ENCODE data around the gene IRAK2. TPM values are rescaled to one million over a fixed set of nuclear protein-coding genes. Genes with fewer than 3 reads are reported as not detected.
"Not testable (repeated sequence)": the region's sequence is repeated elsewhere in the genome, so short reads cannot be mapped to it uniquely, and the experiment has no call there.

Gene IRAK2
- total RNA-seq, 2 donors from 2014 or later, result 1.7 to 1.8 TPM

- intact Hi-C loops (cut with DNase I), result no loop called here
- ATAC-seq (no peak), DNase-seq (no peak)
These were observed 104.2 kb downstream of the IRAK2 start for GRCh38 chr3:10268930-10269329.

DNA sequence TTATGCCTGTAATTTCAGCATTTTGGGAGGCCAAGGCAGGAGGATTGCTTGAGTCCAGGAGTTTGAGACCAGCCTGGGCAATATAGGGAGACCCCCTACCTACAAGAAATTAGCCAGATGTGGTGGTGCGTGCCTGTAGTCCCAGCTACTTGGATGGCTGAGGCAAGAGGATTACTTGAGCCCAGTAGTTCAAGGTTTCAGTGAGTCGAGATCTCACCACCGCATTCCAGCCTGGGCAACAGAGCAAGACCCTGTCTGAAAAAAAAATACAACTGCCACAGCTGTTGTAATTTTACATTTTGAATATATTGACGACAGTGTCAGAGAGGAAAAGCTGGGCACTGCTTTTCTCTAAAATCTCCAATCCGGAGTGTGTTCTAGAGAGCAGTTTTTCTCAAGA is 104.7 kb downstream of the IRAK2 start:
- DNase-seq (no peak), ATAC-seq (no peak)
- intact Hi-C loops (cut with DNase I), result no loop called here

DNA sequence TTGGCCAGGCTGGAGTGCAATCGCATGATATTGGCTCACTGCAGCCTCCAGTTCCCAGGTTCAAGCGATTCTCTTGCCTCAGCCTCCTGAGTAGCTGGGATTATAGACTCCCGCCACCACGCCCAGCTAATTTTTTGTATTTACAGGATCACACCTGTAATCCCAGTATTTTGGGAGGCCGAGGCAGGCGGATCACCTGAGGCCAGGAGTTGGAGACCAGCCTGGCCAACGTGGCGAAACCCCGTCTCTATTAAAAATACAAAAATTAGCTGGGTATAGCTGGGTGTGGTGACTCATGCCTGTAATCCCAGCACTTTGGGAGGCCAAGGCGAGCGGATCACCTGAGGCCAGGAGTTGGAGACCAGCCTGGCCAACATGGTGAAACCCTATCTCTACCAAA is 107.8 kb downstream of the IRAK2 start:
- ATAC-seq; intact Hi-C loops (cut with DNase I); DNase-seq: not testable (repeated sequence)

DNA sequence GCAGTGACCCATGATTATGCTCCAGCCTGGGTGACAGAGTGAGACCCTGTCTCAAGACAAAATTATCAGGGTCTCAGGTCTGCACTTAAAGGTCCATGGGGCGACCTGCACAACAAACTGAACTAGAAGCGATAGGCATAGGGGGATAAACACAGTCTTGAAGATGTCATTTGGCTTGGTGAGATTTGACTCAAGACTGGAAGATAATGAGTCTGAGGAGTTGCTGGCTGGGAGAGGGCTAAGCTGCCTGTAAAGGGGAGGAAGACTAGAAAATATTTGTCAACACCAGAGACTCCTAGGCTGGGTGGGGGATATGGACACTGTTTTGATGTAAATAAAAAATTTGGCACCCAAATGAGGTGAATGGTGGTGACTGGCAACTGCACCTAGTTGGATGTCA is 108.3 kb downstream of the IRAK2 start:
- ATAC-seq (no peak), DNase-seq (no peak)
- intact Hi-C loops (cut with DNase I), result no loop called here

GRCh38 chr3:10273702-10274305 is 109.1 kb downstream of the IRAK2 start:
- DNase-seq (no peak), ATAC-seq (peak; percentile 23 to 46)
- intact Hi-C loops (cut with DNase I), result no loop called here

- DNase-seq, result no peak
- intact Hi-C loops (cut with DNase I), result no loop called here
- ATAC-seq, result no peak
These were observed 109.9 kb downstream of the IRAK2 start for GRCh38 chr3:10274601-10275000.

- intact Hi-C loops (cut with DNase I), result no loop called here
- DNase-seq (no peak), ATAC-seq (no peak)
These were observed 112.5 kb downstream of the IRAK2 start for GRCh38 chr3:10277115-10277625.

- intact Hi-C loops (cut with DNase I), result no loop called here
- DNase-seq (no peak), ATAC-seq (no peak)
These were observed 113.8 kb downstream of the IRAK2 start for GRCh38 chr3:10278501-10278900.

- ATAC-seq (no peak), DNase-seq (no peak)
- intact Hi-C loops (cut with DNase I), result no loop called here
These were observed 114.9 kb downstream of the IRAK2 start for GRCh38 chr3:10279384-10280176.

GRCh38 chr3:10280177-10280529 is 115.4 kb downstream of the IRAK2 start:
- ATAC-seq (no peak), DNase-seq (no peak)
- intact Hi-C loops (cut with DNase I), result no loop called here

GRCh38 chr3:10280571-10280970 is 115.9 kb downstream of the IRAK2 start:
- intact Hi-C loops (cut with DNase I), result no loop called here
- DNase-seq (no peak), ATAC-seq (no peak)

DNA sequence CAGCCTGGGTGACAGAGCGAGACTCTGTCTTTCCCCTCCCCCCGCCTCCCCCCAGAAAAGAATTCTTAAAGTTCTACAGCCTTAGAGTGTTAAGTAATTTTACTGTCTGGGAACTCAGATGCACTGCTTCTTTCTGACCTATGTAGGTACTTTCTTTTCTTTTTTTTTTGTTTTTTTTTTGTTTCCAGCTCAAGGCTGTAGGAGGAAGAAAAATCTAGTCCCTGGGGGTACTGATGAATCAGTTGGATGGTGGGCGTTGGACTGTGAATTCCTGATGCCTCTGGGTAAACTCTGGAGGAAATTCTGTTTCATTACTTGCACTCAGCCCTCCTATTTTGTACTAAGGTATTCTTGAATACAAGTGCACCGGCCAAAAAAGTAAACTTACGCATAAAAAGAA is 117.2 kb downstream of the IRAK2 start:
- DNase-seq (no peak), ATAC-seq (peak in 1 of 2 donors; percentile 14)
- intact Hi-C loops (cut with DNase I), result no loop called here

- ATAC-seq (no peak), DNase-seq (no peak)
- intact Hi-C loops (cut with DNase I), result no loop called here
These were observed 118.9 kb downstream of the IRAK2 start for GRCh38 chr3:10283638-10284037.

- no peak for DNase-seq
- intact Hi-C loops (cut with DNase I), result no loop called here
- ATAC-seq, result no peak
These were observed 119.8 kb downstream of the IRAK2 start for GRCh38 chr3:10284496-10284895.

DNA sequence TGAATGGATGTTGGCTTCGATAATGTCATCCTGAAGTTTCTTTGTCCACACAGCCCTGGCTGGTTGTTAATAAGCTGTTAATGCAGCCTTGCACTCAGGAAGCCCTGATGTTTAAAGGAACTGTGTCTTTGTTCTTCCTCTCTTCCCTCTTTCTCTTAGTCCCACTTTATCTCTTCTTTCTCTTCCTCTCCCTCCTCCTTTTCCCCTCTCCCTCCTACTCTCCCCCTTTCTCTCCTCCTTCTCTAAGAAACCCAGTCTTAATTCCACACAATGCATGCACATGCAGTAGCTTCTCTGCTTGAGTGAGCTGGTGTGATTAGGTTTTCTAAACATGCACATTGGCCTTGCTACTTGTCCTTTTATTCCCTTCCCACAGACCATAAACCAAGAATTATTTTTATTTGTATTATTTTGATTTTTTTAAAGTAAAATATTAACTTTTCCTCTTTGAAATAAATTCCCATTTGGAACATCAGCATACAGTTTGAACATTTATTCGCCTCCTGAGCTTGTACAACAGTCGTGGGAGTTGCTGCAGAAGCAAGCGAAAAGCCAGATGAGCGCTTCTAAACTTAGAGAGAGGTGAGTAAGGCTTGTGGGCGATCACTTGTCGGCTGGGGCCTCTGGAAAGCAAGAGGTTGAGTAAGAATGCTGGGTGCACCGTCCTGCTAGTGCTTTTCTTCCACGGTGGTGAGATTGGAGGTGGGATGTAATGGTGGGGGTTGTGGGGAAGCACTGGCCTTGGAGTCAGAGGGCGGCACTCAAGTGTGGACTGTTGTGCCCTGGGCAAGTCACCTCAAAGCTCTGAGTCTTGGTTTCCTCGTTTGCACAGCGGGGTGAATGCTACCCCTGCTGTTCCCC is 120.8 kb downstream of the IRAK2 start:
- DNase-seq (no peak), ATAC-seq (no peak)
- intact Hi-C loops (cut with DNase I), result no loop called here

- ATAC-seq (no peak), DNase-seq (no peak)
- intact Hi-C loops (cut with DNase I), result no loop called here
These were observed 121.4 kb downstream of the IRAK2 start for GRCh38 chr3:10286133-10286524.

- intact Hi-C loops (cut with DNase I), result no loop called here
- DNase-seq (no peak), ATAC-seq (no peak)
These were observed 122.0 kb downstream of the IRAK2 start for GRCh38 chr3:10286596-10287295.

GRCh38 chr3:10287936-10288574 is 123.3 kb downstream of the IRAK2 start:
- DNase-seq (no peak), ATAC-seq (no peak)
- intact Hi-C loops (cut with DNase I), result no loop called here

DNA sequence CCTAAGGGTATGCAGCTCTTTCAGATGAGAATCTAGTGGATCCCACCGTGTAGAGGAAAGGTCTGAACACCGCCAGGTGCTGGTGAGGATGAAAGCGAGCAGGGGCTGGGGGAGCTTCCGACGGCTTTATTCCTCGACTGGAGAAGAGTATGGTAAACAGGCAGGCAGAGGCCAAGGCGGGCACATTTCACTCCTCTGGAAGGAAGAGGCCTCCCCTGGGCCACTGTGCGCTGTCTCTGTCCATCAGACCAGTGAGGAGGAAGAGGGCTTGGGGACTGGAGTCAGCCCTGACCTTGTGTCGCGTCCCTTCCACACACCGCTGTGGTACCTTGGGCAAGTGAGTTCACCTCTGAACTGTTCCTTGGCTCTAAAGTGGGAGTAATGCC is 123.8 kb downstream of the IRAK2 start:
- ATAC-seq (no peak), DNase-seq (no peak)
- intact Hi-C loops (cut with DNase I), result no loop called here

Measured in left cardiac atrium (tissue), 4 donors.